Suppressor macrophage treated with lipopolysaccharide for 1 hour (primary cell): ENCODE data around the gene EPB41L3.

ENCODE experiments used
- DNase-seq, 3 donors: peaks; one replicate each; pipeline ENCODE4 v3.0.0-alpha.2; 2020 to 2022

EPB41L3 gene

GRCh38 chr18:5398269-5398668 lies 145.5 kb downstream of the EPB41L3 start:
- no peak for DNase-seq

GRCh38 chr18:5397102-5397501 lies 146.7 kb downstream of the EPB41L3 start:
- DNase-seq, result no peak

GRCh38 chr18:5395860-5396448 lies 147.8 kb downstream of the EPB41L3 start:
- no peak for DNase-seq

GRCh38 chr18:5393779-5394178 lies 150.0 kb downstream of the EPB41L3 start:
- no peak for DNase-seq

GRCh38 chr18:5391409-5391808 lies 152.4 kb downstream of the EPB41L3 start:
- no peak for DNase-seq

- no peak for DNase-seq
Measured at GRCh38 chr18:5389356-5389755, 154.4 kb downstream of the EPB41L3 start.

- DNase-seq, result peak in 2 of 3 donors; percentile 5 to 9
Measured at GRCh38 chr18:5388896-5389295, 154.9 kb downstream of the EPB41L3 start.

- DNase-seq, result no peak
Measured at GRCh38 chr18:5380586-5380985, 163.2 kb downstream of the EPB41L3 start.

- no peak for DNase-seq
Measured at GRCh38 chr18:5376986-5377385, 166.8 kb downstream of the EPB41L3 start.

- no peak for DNase-seq
Measured at GRCh38 chr18:5370332-5370731, 173.5 kb downstream of the EPB41L3 start.

- DNase-seq, result no peak
Measured at GRCh38 chr18:5369513-5369912, 174.3 kb downstream of the EPB41L3 start.

- no peak for DNase-seq
Measured at GRCh38 chr18:5365443-5365842, 178.4 kb downstream of the EPB41L3 start.

GRCh38 chr18:5350636-5351035 lies 193.2 kb downstream of the EPB41L3 start:
- no peak for DNase-seq
